SK-N-SH (cell line): ENCODE data around the gene UBR2. TPM values are rescaled to one million over a fixed set of nuclear protein-coding genes. Genes with fewer than 3 reads are reported as not detected.

Source experiments
- CTCF ChIA-PET: fragments of 300-600, 350-600 bp; formaldehyde crosslinking; extraction: SDS; loops from one replicate; lab custom pipeline; 2021; lab: Yijun Ruan, JAX
- POLR2A ChIA-PET: fragments of 350-600 bp; sonication (Branson Sonifier 250); formaldehyde crosslinking; extraction: SDS; loops from one replicate; lab custom pipeline; 2020; ENCODE audit warnings: antibody characterized with exemption, inconsistent platforms; lab: Yijun Ruan, JAX
- DNase-seq: peaks from one replicate; pipeline ENCODE4 v3.0.0; 2012
- H2AFZ ChIP-seq: fragments of 200-600 bp; sonication (generic); 2 replicates; pipeline ENCODE4 v1.8.1; 2016; ENCODE audit warnings: antibody characterized with exemption, mild to moderate bottlenecking, low read depth
- H3F3A ChIP-seq: fragments of 200-600 bp; sonication (generic); replicated peaks from 2 replicates; pipeline ENCODE3; 2016; ENCODE audit warnings: antibody characterized with exemption, mild to moderate bottlenecking; ENCODE audit not compliant: insufficient read depth
- H3K27ac ChIP-seq, 2 experiments: fragments of 200-500 bp in 1 of 2; fragments of 200-600 bp in 1 of 2; sonication (Bioruptor generic) in 1 of 2; sonication (generic), shearing (Covaris generic) in 1 of 2; 2 replicates each; pipeline versions ENCODE4 v1.5.1 to v1.6.1; 2014 to 2016; ENCODE audit warnings: low read depth in 2 of 2, inconsistent platforms in 1 of 2, low read length in 1 of 2, mild to moderate bottlenecking in 1 of 2, mixed read lengths in 1 of 2
- H3K27me3 ChIP-seq: fragments of 200-600 bp; sonication (generic), shearing (Covaris generic); 2 replicates; pipeline ENCODE4 v1.6.1; 2016; ENCODE audit warnings: mixed run types; ENCODE audit not compliant: insufficient read depth
- H3K36me3 ChIP-seq, 2 experiments: fragments of 200-500 bp in 1 of 2; fragments of 200-600 bp in 1 of 2; sonication (Bioruptor generic) in 1 of 2; sonication (generic) in 1 of 2; replicated peaks in 1 of 2; 2 replicates each; pipeline versions ENCODE3 to v1.5.1; 2014 to 2016; ENCODE audit warnings: low read length in 1 of 2, mild to moderate bottlenecking in 1 of 2; ENCODE audit not compliant: insufficient read depth in 2 of 2, control insufficient read depth in 1 of 2
- H3K4me1 ChIP-seq, 2 experiments: fragments of 200-500 bp in 1 of 2; fragments of 200-600 bp in 1 of 2; sonication (Bioruptor generic) in 1 of 2; sonication (generic), shearing (Covaris generic) in 1 of 2; 2 replicates each; pipeline versions ENCODE4 v1.5.1 to v1.6.1; 2014 to 2016; ENCODE audit warnings: low read depth in 1 of 2, low read length in 1 of 2, mixed run types in 1 of 2; ENCODE audit not compliant: insufficient read depth in 2 of 2, control insufficient read depth in 1 of 2
- H3K4me2 ChIP-seq: fragments of 200-600 bp; sonication (generic), shearing (Covaris generic); 2 replicates; pipeline ENCODE4 v1.6.1; 2017; ENCODE audit warnings: mixed run types
- H3K4me3 ChIP-seq, 2 experiments: fragments of 200-500 bp in 1 of 2; fragments of 200-600 bp in 1 of 2; sonication (Bioruptor generic) in 1 of 2; sonication (generic), shearing (Covaris generic) in 1 of 2; 2 replicates each; pipeline versions ENCODE4 v1.5.1 to v1.8.1; 2014 to 2016; ENCODE audit warnings: low read depth in 2 of 2, inconsistent platforms in 1 of 2, low read length in 1 of 2, mild to moderate bottlenecking in 1 of 2, mixed read lengths in 1 of 2, moderate library complexity in 1 of 2
- H3K79me2 ChIP-seq: fragments of 200-600 bp; sonication (generic); 2 replicates; pipeline ENCODE4 v1.8.1; 2017; ENCODE audit warnings: mild to moderate bottlenecking; ENCODE audit not compliant: insufficient read depth
- H3K9ac ChIP-seq: fragments of 200-600 bp; sonication (generic); 2 replicates; pipeline ENCODE4 v1.6.1; 2017; ENCODE audit warnings: mixed run types
- H3K9me2 ChIP-seq: fragments of 200-600 bp; sonication (generic); 2 replicates; pipeline ENCODE4 v1.6.1; 2017; ENCODE audit warnings: mixed run types
- H3K9me3 ChIP-seq: fragments of 200-600 bp; sonication (generic); 2 replicates; pipeline ENCODE4 v1.6.1; 2017; ENCODE audit warnings: mixed run types, mild to moderate bottlenecking, moderate library complexity
- H4K20me1 ChIP-seq: fragments of 200-600 bp; sonication (generic); 2 replicates; pipeline ENCODE4 v1.6.1; 2017; ENCODE audit warnings: mild to moderate bottlenecking, mixed run types; ENCODE audit not compliant: insufficient read depth
- CHD2 ChIP-seq: fragments of 150-350 bp; IDR thresholded peaks from 2 replicates; pipeline ENCODE4 v1.6.1; 2018; ENCODE audit warnings: low read length; ENCODE audit not compliant: partially characterized antibody
- EZH2phosphoT487 ChIP-seq: fragments of 200-600 bp; sonication (generic); IDR thresholded peaks from 2 replicates; pipeline ENCODE4 v1.6.1; 2017; ENCODE audit warnings: low read depth, mixed run types, mild to moderate bottlenecking, antibody characterized with exemption, moderate library complexity, borderline replicate concordance
- JUND ChIP-seq: IDR thresholded peaks from 2 replicates; pipeline ENCODE4 v1.4.0; 2012
- MXI1 ChIP-seq: IDR thresholded peaks from 2 replicates; pipeline ENCODE4 v1.6.1; 2012; ENCODE audit warnings: mild to moderate bottlenecking, low read depth, low read length, improper control_type of control experiment
- PBX3 ChIP-seq: IDR thresholded peaks from 2 replicates; pipeline ENCODE4; 2012
- RCOR1 ChIP-seq: fragments of 150-350 bp; IDR thresholded peaks from 2 replicates; pipeline ENCODE4 v1.6.1; 2017; ENCODE audit warnings: antibody characterized with exemption, low read length
- REST ChIP-seq: IDR thresholded peaks from 2 replicates; pipeline ENCODE4 v1.6.1; 2012; ENCODE audit warnings: mild to moderate bottlenecking, low read depth, low read length, moderate library complexity
- RXRA ChIP-seq: IDR thresholded peaks from 2 replicates; pipeline ENCODE4 v1.4.0; 2012; ENCODE audit warnings: low read depth, mild to moderate bottlenecking, borderline replicate concordance
- SIN3A ChIP-seq: IDR thresholded peaks from 2 replicates; pipeline ENCODE4 v1.6.1; 2012; ENCODE audit warnings: low read depth, mild to moderate bottlenecking, low read length, moderate library complexity, borderline replicate concordance
- TAF1 ChIP-seq: IDR thresholded peaks from 2 replicates; pipeline ENCODE4 v1.6.1; 2012; ENCODE audit warnings: low read depth, mild to moderate bottlenecking, low read length, moderate library complexity, borderline replicate concordance
- TCF12 ChIP-seq: IDR thresholded peaks from 2 replicates; pipeline ENCODE4 v1.4.0; 2012
- YY1 ChIP-seq: IDR thresholded peaks from 2 replicates; pipeline ENCODE4 v1.4.0; 2012; ENCODE audit warnings: low read depth, mild to moderate bottlenecking
- WGBS: methylation state at CpG from one replicate; pipeline ENCODE4 v1.1.6; 2017; ENCODE audit warnings: low lambda C conversion rate; 5-methylcytosine and 5-hydroxymethylcytosine counted together
- polyA plus RNA-seq, 3 experiments: library from polyadenylated mRNA; depleted of rRNA; stranded (reverse); fragments of >200 nt; gene quantifications; 2 replicates each; pipeline ENCODE4 v1.2.3, GENCODE V29; 2012
- TF ChIP-seq, protein P1 (sequence below): IDR thresholded peaks from 2 replicates; pipeline ENCODE4 v1.4.0; 2012; ENCODE audit warnings: low read depth, borderline replicate concordance
- TF ChIP-seq, protein P2 (sequence below): fragments of 200-600 bp; sonication (generic); IDR thresholded peaks from 2 replicates; pipeline ENCODE4 v1.6.1; 2017; ENCODE audit warnings: antibody characterized with exemption, mild to moderate bottlenecking, moderate library complexity

Gene UBR2
- polyA plus RNA-seq, 1 of the 3 experiments (the other 2 are of a cell fraction): 5.2 TPM

DNA sequence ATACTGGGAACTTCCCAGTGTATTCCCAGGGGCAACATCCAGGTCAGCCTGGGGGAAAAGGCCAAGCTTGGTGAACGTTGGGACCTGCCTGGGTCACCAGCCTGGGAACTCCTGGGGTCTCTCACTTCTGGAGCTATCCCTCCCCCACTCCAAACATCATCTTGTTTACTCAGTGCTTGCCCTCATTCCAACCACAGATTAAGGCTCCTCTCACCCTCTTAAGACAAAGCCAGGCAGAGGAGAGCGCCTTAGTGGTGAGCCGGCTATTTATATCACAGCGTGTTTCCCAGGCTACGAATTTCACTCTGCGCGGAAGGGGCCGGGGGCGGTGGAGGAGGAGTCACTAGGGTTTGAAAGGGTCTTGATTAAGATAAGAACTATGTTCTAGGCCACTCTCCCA lies 146.5 kb downstream of the UBR2 start:
- Histone ChIP-seq H4K20me1 (no peaks in the 10 kb centered on the region), H3K79me2 (no peaks in the 10 kb centered on the region), H3K9me2 (no peaks in the 10 kb centered on the region), H3K9ac (no peak overlapping the region), H3K4me1 (no peaks in the 10 kb centered on the region), H2AFZ (no peak overlapping the region), H3K27ac (no peak overlapping the region), H3K36me3 (no peaks in the 10 kb centered on the region), H3F3A (no peaks in the 10 kb centered on the region), H3K27me3 (no peaks in the 10 kb centered on the region), H3K4me3 (no peak overlapping the region), H3K4me2 (no peak overlapping the region), H3K9me3 (peaks cover 5% of the 10 kb centered on the region; the same call in 1 of the 2 replicates)
- no peak for DNase-seq
- POLR2A ChIA-PET: no interaction called here
- TF ChIP-seq PBX3 (no peak), TAF1 (no peak), YY1 (no peak), CHD2 (no peak)
- TF ChIP-seq, protein P1, sequence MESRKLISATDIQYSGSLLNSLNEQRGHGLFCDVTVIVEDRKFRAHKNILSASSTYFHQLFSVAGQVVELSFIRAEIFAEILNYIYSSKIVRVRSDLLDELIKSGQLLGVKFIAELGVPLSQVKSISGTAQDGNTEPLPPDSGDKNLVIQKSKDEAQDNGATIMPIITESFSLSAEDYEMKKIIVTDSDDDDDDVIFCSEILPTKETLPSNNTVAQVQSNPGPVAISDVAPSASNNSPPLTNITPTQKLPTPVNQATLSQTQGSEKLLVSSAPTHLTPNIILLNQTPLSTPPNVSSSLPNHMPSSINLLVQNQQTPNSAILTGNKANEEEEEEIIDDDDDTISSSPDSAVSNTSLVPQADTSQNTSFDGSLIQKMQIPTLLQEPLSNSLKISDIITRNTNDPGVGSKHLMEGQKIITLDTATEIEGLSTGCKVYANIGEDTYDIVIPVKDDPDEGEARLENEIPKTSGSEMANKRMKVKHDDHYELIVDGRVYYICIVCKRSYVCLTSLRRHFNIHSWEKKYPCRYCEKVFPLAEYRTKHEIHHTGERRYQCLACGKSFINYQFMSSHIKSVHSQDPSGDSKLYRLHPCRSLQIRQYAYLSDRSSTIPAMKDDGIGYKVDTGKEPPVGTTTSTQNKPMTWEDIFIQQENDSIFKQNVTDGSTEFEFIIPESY: no peak
- TF ChIP-seq, protein P2, sequence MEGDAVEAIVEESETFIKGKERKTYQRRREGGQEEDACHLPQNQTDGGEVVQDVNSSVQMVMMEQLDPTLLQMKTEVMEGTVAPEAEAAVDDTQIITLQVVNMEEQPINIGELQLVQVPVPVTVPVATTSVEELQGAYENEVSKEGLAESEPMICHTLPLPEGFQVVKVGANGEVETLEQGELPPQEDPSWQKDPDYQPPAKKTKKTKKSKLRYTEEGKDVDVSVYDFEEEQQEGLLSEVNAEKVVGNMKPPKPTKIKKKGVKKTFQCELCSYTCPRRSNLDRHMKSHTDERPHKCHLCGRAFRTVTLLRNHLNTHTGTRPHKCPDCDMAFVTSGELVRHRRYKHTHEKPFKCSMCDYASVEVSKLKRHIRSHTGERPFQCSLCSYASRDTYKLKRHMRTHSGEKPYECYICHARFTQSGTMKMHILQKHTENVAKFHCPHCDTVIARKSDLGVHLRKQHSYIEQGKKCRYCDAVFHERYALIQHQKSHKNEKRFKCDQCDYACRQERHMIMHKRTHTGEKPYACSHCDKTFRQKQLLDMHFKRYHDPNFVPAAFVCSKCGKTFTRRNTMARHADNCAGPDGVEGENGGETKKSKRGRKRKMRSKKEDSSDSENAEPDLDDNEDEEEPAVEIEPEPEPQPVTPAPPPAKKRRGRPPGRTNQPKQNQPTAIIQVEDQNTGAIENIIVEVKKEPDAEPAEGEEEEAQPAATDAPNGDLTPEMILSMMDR: no peak
- CTCF ChIA-PET: no interaction called here
- whole genome bisulfite sequencing: 87% methylated on average over 8 of the region's 9 CpGs

DNA sequence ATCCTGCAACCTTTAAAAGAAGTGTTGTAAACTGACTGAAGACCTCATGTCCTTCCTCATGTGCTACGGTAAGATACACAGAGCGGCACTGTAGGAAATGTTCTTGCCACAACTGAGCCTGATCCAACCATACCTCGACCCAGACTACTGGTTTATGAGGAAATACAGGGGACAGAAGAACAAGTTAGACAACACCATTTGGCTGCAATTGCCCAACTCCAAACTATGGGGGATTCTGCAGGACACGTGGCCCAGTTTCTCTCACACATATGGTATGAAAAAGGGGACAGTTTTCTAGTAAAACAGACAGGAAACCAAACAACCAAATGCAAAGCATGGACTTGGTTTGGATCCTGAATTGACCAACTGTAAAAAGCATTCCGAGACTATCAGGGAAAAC lies 148.1 kb downstream of the UBR2 start:
- Histone ChIP-seq H3K79me2 (no peaks in the 10 kb centered on the region), H3F3A (no peaks in the 10 kb centered on the region), H2AFZ (no peak overlapping the region), H3K9me3 (peaks cover 5% of the 10 kb centered on the region; the same call in 1 of the 2 replicates), H3K4me3 (no peak overlapping the region), H3K4me1 (no peaks in the 10 kb centered on the region), H3K27me3 (no peaks in the 10 kb centered on the region), H3K9me2 (no peaks in the 10 kb centered on the region), H3K36me3 (no peaks in the 10 kb centered on the region), H3K9ac (no peak overlapping the region), H3K27ac (no peak overlapping the region), H4K20me1 (no peaks in the 10 kb centered on the region), H3K4me2 (no peak overlapping the region)
- CTCF ChIA-PET: interaction anchor here (1.5 kb wide), 1 partner anchor 15 kb away, joined by 7 read pairs; no protein-coding TSS in a partner anchor
- no peak for DNase-seq
- WGBS: 64% methylated on average over 5 of the region's 5 CpGs
- POLR2A ChIA-PET: no interaction called here
- TF ChIP-seq SIN3A (no peak), REST (no peak), MXI1 (no peak), JUND (no peak), RCOR1 (no peak), EZH2phosphoT487 (no peak), TCF12 (no peak), RXRA (no peak), PBX3 (no peak)
- TF ChIP-seq, protein P1: no peak
